HG03064 (cell line): ENCODE measurements around the gene CEP128.

ENCODE experiments used
- ATAC-seq: cut with Tn5 transposase; IDR thresholded peaks from one replicate; pipeline ENCODE4 v1.9.1; 2021; ENCODE audit warnings: low read depth; ENCODE audit not compliant: unreplicated experiment

Gene CEP128

DNA sequence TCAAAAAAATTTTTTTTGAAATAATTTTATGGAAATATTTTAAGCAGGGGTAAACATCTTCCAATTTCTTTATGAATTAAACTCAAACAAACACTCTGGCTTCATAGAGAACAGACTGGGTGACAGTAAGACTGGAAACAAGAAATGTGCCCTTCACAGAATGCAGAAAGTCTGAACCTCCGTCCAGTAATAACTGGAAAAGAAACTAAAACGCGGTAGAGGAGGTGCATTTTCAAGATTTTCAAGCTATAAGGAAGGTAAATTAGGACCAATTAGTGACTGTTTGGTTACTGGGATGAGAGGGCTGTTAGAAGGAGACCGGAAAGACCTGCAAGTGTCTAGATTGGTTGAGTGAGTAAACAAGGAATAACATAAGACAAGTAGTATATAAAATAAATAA lies 245.7 kb downstream of the CEP128 start:
- no peak for ATAC-seq

- ATAC-seq = no peak
These were observed 248.6 kb downstream of the CEP128 start for GRCh38 chr14:80692903-80693302.

- ATAC-seq = no peak
These were observed 259.9 kb downstream of the CEP128 start for GRCh38 chr14:80681651-80682050.

- ATAC-seq = no peak
These were observed 262.3 kb downstream of the CEP128 start for GRCh38 chr14:80679273-80679672.

DNA sequence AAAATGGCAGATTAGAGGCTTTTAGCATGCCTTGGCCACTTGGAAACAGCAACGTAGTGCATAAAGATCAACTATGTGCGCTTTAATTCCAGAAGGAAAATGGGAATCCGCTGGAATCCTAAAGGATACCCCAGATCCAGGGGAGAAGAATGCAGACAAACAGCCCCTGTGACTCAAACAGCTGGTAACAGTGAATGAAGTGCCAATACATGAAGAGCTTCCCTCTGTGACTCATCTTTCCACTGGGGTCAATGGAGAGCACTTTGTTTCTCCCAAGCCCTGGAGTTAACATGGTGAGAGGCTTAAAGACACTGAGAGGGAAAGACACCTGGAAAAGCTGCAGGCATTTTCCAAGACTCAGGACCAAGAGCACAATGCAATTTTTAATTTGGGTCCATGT lies 263.1 kb downstream of the CEP128 start:
- ATAC-seq = no peak

GRCh38 chr14:80669426-80669825 lies 272.1 kb downstream of the CEP128 start:
- ATAC-seq = no peak

- no peak for ATAC-seq
These were observed 277.0 kb downstream of the CEP128 start for GRCh38 chr14:80664576-80664975.

DNA sequence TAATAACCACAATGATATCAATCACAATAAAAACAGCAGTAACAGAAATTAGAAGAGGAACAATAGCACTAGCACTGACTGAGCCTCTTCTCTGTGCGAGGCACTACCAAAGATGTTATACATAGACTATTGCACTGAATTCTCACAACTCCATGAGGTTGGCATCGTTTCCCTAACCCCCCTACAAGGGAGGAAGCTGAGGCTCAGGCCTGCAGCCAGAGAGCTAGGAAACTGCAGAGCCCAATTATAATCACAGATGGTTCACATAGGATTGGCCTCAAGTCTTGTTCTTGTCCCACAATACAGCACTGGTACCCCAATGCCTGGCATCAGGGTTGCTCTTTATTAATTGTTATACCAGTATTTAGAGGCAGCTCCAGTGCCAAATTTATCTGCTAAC lies 278.0 kb downstream of the CEP128 start:
- no peak for ATAC-seq

DNA sequence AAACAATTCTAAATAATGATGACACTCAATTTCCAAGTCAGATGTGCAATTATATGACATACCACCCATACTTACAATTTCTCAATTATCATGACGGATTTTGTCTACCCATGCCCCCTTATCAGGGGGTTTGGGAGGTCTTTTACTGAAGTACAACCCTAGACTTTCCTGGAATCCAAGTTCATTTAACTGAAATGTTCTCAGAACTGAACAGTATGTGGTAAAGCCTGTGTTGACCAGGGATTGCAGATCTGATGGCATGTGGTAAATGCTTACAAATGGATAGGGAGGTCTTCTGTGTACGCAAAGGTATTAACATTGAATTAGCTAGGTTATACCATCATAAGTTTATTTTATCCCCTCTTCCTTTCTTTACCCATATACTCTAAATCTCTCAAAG lies 281.8 kb downstream of the CEP128 start:
- ATAC-seq = no peak

DNA sequence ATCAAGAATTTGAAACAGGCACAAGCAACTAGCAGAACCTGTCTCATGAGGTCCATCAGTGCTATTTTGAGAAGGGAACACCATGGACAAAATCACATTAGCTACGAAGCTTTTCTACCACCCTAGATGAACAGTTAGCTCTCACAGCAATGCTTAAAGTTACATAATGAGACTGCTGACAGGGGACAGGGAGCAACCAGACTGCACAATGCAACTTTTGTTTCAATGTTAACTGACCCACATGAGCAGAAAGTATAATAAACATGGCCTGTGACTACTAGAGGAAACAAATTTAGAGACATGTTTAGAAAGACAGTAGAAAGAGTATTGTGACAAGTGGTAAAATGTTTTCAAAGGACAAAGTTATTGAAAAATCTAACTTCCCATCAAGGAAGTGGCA lies 282.8 kb downstream of the CEP128 start:
- no peak for ATAC-seq

DNA sequence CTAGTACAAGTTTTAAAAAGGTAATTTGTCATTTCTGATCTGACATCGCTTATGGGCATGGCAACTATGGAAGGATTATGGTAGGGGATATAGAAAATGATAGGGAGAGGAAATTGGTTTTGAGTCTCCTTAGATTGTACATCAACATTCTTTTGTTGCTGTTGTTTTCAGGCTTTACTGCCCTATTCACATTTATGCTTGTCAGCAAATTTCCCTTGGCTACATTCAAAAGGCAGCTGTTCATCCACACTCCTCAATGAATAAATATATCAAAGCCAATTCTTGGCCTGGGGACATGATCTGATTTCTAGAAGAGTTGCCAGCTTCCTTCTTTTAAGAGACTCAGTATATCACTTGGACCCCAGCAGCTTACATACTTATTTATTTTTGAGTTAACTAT lies 283.4 kb downstream of the CEP128 start:
- no peak for ATAC-seq

DNA sequence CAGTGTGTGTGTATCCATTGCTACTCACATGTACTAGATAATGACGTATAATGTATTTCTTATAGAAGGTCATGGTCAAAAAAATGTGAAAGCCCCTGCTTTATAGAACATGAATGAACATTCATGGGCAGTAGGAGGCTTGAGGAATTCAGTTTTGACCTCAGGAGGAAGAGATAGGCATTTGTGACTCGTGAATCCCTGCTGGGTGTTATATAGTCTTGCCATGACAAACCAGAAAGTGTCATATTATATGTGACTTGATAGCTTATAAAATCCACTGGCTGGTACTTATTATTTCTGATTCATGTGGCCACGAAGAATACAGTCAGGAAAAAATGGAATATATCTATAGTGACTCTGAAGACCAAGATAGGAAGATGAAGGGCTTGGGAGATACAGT lies 287.6 kb downstream of the CEP128 start:
- no peak for ATAC-seq

DNA sequence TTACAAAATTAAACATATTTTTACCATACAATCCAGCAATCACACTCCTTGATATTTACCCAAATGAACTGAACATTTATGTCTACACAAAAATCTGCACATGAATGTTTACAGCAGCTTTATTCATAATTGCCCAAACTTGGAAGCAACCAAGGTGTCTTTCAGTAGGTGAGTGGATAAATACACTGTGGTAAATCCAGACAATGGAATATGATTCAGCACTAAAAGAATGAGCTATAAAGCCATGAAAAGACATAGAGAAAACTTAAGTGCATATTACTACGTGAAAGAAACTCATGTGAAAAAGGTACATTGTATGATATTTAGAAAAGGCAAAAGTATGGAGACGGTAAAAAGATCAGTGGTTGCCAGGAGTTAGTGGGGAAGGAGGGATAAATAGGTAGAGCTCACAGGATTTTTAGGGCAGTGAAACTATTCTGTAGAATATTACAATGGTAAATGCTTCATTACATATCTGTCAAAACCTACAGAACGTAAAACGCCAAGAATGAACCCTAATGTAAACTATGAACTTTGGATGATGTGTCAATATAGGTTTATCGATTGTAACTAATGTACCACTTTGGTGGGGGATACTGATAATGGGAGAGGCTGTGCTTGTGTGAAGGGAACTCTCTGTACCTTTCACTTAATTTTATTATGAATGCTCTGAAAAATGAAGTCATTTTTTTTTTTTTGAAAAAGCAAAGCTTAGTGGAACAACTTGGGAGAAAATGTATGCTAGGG lies 295.7 kb downstream of the CEP128 start:
- no peak for ATAC-seq

DNA sequence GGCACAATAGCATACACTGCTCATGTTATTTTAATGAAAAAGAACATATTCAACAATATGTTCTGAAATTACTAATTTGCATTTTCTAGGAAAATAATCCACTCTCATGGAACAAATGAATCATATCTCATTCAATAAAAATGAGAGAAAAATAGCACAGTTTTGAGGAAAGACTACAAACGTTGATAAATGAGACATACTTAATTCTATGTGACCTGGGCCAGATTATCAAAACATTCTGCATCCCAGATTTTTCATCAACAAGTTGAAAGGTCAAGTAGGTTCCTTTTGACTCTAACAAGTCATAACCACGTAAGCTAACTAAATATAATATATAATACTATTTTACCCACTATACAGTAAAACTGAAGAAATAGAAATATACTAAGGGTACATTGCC lies 296.7 kb downstream of the CEP128 start:
- no peak for ATAC-seq

GRCh38 chr14:80638620-80639515 lies 302.7 kb downstream of the CEP128 start:
- ATAC-seq = no peak

GRCh38 chr14:80637756-80638619 lies 303.6 kb downstream of the CEP128 start:
- no peak for ATAC-seq

DNA sequence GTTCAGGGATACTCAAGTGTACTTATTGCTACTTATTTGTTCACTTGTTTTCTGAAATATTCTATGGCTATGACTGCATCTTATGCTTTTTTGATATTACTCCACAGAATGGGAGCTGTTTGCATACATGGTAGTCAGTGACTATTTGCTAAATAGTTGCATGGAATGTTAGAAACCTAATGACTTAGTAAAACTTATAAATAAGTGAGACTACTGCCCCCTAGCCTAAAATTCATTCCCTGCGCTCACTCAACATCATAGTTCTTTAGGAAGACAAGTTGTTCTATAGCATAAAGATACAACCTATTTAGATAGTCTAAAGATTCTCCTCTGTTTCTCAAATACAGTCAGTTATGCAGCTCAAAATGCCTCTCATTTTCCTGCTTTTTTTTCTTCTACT lies 305.5 kb downstream of the CEP128 start:
- ATAC-seq = no peak

DNA sequence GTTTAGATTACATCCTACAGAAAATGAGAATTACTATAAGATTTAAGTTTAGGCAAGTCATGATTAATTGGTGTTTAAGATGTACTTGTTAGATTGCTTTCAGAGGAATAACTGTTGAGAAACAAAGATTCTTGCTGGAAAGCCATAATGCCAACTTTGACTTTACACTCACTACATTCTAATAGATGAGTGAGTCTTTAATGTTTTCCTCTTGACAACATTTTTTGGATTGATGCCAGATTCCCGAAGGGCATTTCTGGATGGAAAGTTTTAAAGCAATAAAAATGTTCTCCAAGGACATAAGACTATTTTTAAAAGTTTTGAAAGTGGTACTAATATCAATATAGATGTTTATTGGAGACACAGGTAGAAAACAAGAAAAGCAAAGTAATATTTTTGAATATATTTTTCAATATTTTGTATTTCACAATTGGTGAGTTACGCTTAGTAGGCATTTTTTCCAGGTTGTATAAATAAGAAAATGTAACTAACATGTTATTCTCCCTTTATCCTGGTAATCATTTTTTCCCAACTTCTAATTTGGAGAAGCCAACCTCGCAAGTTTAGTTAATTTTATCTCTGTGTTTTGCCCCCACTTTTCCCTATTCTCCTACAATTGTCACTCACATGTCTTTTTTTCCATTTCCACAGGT lies 307.3 kb downstream of the CEP128 start:
- ATAC-seq = no peak

- ATAC-seq = no peak
These were observed 311.9 kb downstream of the CEP128 start for GRCh38 chr14:80629606-80630005.

DNA sequence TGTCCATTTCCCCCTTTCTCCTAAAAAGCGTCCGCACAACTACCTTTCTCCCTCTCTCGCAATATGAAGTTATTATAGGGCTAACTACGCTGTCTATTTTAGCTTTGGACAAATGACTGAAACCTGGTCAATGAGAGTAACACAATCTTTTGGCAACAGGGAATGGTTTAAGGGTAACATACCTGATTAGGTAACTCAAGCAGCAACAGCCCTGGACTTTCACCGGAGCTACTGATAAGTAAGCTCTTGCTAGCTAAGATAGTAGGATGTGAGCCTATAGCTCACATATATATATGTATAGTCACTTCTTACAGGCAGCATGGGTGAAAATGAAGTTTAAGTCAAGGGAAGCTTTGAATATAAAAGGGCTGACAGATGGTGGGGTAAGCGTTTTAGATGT lies 313.0 kb downstream of the CEP128 start:
- no peak for ATAC-seq
